ENCODE measurements around the gene UNC5A.

DNA sequence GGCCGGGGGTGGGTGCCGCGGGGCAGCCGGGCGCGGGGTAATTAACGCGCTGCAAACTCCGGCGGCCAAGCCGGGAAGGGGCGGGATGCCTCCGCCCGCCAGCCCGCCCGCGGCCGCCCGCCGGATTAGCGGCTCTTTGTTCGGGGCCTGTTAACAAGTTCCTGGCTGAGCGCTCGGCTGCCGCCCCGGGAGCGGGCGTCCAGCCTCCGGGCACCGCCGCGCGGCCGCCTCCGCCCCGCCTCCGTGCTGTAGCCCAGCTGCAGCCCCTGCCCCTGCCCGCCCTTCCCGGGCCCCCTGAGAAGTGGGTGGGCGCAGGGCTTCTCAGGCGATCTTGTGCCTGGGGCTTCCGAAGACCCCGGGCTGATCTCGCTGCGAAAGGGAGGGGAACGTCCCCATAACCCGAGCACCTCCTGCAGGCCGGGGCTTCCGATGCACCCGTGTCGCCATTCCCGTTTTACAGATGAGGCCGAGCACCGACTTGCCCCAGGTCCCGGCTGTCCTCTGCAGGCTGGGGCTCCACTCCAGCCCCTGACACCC lies 7.5 kb downstream of the UNC5A start:
- TF ChIP-seq GATA3 (IDR thresholded peaks at IDR 0.05; ENCODE audit: low read depth, low read length) (no peak), GATA2 (IDR thresholded peaks at IDR 0.05; ENCODE audit: low read depth, low read length) (no peak)
